Activated CD8-positive, alpha-beta memory T cell treated with anti-CD3 and anti-CD28 coated beads for 48 hours (primary cell): ENCODE data around the gene KLHL11.
A peak's percentile ranks its signal among the peaks of the same experiment; 100 is the strongest.
"Not testable (repeated sequence)": the region's sequence is repeated elsewhere in the genome, so short reads cannot be mapped to it uniquely, and the experiment has no call there.

Source experiments
- DNase-seq, 3 experiments: peaks; one replicate each; pipeline ENCODE4 v3.0.0-alpha.2; 2020; ENCODE audit warnings: low read depth in 2 of 3, low spot score in 2 of 3

KLHL11 gene

DNA sequence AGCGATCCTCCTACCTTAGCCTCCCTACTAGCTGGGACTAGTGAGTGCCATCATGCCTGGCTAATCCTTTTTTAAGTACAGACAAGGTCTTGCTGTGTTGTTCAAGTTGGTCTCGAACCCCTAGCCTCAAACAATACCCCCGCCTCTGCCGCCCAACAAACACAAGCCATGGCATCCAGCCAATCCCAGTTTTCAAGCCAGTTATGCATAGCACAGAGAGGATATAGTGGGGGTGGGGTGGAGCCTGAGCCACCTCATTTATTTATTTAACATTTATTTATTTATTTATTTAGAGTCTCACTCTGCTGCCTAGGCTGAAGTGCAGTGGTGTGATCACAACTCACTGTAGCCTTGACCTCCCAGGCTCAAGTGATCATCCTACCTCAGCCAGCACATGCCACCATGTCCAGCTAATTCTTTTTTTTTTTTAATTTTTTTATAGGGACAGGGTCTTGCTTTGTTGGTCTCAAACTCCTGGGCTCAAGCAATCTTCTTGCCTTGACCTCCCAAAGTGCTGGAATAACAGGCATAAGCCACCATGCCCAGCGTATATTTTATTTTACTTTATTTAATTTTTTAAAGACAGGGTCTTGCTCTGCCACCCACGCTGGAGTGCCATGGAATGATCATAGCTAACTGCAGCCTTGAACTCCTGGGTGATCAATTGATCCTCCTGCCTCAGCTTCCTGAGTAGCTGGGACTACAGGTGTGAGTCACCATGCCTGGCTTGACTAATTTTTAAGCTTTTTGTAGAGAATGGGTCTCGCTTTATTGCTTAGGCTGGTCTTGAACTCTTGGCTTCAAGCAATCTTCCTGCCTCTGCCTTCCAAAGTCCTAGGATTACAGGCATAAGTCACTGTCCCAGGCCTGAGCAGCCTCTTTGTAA, 26.2 kb upstream of the KLHL11 start:
- DNase-seq: no peak

DNA sequence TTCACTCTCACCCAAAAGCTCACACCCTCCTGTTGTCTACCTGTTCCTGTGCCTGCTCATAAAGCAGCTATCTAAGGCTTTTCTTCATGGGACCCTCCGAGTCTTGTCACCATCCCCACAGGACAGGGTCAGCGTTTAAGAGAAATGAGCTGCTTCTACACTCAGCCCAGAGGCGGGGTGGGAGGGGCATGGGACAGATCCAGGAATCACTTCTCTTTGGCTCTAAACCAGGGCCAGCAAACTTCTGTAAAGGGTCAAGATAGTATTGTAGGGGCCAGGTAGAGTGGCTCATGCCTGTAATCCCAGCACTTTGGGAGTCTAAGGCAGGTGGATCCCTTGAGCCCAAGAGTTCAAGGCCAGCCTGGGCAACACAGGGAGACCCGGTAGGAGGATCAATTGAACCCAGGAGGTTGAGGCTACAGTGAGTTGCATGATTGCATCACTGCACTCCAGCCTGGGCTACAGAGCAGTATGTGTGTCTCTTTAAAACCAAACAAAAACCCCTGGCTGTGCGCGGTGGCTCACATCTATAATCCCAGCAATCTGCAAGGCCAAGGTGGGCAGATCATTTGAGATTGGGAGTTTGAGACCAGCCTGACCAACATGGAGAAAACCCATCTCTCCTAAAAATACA, 23.2 kb upstream of the KLHL11 start:
- no peak for DNase-seq

DNA sequence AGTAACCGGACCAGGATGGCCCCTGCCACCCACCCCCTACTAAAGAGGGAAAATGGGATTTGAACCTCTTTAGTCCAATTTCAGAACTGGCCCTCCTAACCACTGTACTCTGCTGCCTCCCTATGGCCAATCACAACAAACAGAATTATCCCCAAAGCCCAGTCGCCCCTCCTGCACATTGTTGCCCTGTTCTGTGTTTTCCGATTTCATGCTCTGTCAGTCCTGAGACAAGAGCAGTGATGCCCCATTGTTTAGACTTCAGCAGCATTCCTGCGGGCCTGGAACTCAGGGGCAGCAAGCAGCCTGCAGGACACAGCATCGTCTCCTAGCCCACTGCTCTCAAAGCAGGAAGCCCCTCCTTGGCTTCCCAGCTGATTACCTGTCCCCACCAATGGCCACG, 20.5 kb upstream of the KLHL11 start:
- DNase-seq: no peak

DNA sequence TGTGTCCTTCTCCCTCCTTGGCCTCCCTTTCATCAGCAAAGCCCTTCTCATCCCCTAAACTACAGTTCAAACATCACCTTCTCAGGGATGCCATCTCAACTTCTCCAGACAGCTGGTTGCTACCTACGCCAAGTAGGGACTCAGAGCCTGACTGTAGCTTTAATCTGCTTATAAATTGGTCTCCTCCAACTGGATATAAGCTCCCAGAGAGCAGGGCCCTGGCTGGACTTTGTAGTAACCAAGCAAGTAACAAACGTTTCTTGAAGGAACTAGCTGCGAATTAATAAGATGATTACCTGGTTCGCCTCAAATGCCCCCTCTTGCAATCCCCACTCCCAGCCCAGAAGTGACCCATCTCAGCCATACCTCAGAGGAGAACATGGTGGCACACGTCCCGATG, 17.5 kb upstream of the KLHL11 start:
- DNase-seq: no peak

DNA sequence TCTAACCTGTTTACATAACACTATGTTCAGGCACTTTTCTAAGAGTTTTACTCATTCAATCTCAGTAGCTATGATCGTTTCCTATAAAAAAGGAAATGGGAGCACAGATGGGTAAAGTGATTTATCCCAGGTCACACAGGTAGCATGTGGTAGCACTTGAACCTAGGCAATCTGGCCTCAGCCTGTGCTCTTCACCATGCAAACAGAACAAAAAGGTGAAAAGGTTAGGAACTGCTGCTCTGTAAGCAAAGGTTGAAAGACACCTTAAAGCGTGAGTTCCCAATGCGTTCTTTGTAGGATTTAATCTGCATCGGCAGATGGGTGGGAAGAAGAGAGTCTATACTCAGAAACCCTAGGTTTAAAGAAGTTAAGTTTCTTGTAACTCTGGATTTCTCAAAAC, 14.9 kb upstream of the KLHL11 start:
- DNase-seq: no peak

DNA sequence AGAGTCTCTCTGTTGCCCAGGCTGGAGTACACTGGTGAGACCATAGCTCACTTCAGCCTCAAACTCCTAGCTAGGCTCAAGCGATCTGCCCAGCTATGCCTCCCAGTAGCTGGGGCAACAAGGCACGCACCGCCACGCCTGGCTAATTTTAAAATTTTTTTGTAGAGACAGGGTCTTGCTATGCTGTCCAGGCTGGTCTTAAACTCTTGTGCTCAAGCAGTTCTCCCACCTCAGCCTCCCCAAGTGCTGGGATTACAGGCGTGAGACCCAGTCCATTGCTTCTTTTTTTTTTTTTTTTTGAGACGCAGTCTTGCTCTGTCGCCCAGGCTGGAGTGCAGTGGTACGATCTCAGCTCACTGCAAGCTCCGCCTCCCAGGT, 9.1 kb upstream of the KLHL11 start:
- not testable (repeated sequence) for DNase-seq

DNA sequence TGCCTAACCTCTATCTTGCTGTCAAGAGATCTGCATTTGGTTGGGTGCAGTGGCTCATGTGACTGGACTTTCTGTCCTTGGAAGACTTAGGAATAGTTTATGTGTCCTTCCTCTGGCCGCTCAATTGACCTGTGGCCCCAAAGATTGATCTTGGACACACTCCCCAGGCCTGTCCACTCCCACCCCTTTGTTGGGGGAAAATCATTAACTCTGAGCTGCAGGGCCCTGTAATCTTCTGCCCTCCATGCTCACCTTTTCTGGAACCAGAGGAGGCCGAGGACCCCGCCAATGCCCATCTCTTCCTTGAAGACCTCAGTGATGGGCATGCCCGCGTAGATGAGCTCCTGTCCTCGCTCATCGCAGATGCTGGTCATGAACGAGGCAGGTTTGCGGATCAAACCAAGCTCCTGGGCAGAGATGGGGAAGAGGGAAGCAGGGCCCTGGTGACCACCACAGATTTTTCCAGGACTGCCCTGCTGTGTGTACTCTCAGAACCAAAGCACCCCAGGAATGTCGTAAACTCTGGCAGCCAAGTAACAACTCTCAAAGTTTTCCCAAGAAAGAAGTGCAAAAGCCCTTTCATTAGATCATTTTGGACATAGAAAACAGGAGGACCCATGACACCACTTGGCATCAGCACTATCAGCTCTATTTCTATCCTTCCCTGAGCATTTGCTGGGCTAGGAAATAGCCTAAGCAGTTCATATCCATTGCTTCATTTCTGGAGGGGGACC, 8.5 kb upstream of the KLHL11 start:
- no peak for DNase-seq

DNA sequence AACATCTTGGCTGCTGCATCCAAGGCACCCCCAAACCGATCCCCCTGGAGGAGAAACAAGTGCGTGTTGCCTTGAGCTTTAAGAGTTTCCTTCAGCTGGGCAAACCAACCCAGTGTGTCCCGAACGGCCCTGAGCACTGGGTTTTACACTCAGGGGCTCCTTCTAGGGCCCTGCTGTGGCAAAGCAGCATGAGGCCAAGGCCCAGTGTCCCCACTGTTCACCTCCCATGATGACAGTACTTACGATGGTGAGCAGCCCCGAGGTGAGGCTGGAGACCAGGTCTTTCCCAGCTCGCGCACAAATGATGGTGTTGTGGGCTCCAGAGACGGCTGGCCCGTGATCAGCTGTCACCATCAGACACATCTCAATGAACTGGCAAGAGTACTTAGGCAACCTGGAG, 6.6 kb upstream of the KLHL11 start:
- DNase-seq: no peak

DNA sequence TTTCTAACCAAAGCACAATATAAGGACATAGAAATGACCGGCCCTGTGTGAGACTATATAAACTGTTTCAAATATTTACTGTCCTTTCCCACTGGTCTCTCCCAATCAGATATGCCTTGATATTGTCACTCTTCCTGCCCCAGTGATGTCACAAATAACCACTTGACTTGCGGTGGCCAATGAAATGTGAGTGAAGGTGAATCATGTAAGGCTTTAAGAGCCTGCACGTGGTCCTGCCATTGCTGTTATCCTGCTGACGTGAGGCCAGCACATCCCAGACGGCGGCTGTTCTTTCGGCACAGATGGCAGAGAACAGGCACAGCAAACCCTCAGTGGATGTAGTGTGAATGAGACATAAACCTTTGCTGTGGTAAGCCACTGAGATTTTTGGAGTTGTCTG, 5.4 kb upstream of the KLHL11 start:
- DNase-seq: no peak

DNA sequence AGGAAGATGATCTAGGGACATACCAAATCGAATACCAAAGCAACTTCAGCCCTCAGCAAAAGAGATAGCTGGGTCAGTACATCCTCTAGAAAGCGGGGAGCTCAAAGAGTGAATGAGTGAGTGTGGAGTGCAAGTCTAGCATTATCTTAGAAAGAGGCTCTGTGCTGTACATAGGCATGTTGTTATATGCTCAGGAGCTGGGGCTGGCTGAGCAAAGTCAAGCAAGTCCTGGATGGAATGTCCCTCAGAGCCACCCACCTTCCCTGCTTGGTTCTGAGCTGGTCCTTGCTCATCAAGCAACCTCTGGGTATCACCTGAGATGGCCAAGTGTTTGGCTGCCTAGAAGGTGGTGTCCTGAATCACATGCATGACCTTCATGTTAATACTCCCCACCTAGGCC, 4.9 kb upstream of the KLHL11 start:
- DNase-seq: no peak

DNA sequence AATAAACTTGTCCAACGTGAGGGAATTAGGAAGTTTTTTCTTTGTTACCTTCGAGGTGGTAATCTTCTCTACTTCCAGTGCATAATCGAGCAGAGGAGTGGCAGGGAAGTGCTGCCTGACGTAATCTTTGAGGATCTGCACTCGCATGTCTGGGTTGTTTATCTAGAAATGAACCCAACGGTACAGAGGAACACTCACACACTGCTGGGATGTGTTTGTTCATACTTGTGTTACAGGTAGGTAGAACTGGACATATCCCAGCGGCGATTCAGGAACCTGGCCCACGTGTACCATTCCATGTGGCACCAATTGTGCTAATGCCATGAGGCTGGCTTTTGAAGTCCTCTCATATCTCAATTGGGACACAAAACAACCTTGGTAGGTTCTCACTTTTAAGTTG, 4.2 kb upstream of the KLHL11 start:
- DNase-seq: no peak

DNA sequence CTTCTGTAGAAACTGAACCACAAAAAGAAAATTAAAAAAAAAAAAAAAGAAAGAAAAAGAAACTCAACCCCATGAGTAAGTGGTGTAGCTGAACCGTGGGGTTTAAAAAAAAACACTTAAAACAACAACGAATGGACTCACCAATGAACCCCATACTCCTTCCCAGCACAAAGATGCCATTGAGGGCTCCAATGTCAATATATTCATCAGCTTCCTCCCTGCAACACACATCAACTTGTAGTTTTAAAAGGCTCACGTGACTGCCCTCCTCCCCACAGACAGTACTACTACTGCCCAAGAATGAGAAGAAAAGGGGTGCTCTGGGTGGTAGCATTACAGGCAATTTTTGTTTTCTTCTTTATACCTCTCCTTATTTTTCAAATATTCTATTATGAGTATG, 3.3 kb upstream of the KLHL11 start:
- no peak for DNase-seq

DNA sequence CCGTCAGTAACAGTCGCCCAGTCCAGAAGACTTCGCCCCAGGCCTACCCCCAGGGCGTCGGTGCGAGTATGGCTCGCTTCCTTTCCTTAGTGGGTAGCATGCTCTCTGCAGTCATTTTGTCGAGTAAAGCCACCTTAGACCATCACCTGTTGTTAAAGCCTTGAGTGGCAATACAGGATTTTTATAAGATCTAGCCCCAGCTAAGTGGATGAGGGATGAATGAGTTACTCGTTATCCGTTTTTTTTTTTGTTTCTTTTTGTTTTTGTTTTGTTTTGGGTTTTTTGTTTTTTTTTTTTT, 322 bp upstream of the KLHL11 start:
- DNase-seq: no peak

DNA sequence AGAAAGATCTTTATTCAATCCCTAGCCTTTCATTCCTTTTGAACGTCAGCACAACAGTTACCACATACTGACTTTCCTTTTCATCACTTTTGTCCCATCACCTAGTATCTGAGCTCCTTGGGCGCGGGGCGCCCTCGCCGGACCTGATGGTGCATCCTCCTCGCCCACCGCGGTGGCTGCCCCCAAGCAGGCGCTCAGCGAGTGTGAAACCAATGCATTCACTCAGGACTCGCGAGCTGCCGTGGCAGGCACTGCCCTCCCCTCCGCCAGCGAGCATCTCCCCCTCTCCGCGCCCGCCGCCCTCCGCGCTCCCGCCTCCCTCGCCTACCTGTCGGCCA, 756 bp downstream of the KLHL11 start:
- peak in 1 of 3 experiments; percentile 40 for DNase-seq

DNA sequence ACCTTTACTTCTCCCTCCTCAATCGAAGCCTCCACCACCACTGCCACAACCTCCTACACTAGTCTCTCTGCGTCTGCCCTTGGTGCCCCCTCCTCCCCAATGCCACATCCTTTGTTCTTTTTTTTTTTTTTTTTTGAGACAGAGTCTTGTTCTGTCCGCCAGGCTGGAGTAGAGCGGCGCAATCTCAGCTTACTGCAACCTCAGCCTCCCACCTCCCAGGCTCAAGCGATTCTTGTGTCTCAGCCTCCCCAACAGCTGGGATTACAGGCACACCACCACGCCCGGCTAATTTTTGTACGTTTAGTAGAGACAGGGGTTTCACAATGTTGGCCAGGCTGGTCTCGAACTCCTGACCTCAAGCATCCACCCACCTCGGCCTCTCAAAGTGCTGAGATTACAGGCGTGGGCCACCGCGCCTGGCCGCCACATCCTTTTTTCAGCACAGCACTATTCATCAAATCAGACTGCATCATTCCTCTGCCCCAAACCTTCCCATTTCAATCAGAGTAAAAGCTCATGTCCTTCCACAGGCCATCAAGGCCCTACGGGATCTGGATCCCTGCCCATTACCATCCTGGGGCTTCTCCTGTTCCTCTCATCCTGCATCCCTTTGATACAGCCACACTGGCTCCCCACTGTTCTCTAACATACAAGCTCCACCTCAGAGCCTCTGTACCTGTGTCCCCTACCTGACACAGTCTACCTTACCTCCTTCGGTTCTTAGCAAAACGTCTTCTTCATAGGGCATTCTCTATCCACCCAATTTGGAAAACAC, 2.0 kb downstream of the KLHL11 start:
- DNase-seq: peak in 1 of 3 experiments; percentile 20

DNA sequence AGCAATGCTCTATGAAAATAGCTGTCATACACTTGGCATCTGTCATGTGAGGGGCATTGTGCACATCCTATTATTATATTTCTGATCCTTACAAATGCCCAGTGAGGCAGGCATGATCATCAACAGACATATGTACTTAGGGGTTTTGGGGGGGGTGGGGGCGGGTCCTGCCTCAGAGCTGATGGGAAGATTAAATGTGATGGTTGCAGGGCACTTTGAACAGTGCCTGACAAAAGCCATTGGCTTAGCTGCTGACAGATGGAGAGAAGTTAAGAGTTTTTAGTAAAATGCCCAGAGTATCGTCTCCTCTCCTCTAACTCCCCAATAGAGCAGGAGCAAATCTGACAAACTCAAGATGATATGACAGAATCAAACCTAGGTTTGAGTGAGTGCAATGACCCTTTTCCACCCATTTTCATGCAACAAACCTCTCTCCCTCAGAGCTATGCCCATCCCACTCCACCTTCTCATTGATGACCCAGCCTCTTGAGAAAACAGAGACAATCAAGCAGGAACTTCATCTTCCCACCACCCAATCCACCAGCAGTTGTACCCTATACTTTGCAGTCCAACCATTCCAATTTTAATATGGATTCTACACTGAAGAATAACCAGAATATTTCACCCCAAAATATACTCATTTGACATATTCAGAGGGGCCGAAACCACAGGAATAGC, 4.8 kb downstream of the KLHL11 start:
- DNase-seq: no peak

DNA sequence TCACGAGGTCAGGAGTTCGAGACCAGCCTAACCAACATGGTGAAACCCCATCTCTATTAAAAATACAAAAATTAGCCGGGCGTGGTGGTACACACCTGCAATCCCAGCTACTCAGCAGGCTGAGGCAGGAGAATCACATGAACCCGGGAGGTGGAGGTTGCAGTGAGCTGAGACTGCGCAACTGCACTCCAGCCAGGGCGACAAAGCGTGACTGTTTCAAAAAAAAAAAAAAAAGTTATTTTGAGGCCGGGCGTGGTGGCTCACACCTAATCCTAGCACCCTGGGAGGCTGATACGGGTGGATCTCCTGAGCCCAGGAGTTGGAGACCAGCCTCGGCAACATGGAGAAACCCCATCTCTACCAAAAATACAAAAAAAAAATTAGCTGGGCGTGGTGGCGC, 13.8 kb downstream of the KLHL11 start:
- not testable (repeated sequence) for DNase-seq

DNA sequence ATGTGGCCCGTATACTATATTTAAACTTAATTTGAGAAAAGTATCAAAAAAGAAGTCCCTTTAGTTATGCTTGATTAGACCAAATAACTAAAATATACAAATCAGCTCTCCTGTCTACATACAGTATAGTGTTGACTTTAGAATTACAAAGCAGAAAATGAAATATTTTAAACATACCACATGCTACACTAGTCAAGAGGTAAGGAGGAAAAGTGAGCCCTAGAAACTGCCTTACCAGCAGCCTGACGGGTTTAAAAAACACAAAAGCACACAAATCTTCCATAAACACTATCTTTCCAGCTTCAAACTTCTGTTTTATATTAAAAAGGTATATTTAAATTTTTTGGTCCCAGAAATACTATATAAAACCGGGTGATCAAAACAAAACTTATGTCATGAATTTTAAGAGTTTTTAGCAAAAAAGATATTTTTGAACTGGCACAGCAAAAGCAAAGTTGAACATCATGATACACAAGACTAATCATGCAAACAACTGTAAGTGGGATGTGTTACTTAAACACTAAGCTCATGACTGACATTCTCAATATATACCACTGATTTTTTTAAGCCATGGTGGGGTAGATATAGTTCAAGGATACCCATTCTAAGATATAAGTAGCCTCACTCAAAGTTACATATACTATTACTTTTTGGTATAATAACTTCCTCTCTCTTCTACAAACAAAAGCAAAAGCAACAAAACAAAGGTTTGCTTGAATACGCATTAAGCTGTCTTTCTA, 15.8 kb downstream of the KLHL11 start:
- DNase-seq: no peak

DNA sequence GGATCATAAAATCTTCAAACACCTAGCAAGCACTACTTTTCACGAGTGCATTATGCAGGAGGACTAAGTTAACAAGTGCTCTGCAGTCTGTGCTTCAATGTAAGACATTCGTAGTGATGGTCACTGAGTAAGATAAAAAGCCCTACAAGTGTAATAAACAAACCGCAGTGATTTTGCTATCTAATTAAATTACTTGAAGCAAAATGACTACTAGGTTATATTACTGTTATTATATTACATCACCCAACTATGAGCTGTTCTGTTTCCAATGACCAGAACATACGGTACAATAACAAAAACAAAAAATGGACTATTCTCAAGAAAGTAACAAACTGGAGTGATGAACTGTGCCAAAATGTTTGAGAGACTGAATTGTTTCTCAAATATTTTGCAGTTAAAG, 16.4 kb downstream of the KLHL11 start:
- DNase-seq: no peak

DNA sequence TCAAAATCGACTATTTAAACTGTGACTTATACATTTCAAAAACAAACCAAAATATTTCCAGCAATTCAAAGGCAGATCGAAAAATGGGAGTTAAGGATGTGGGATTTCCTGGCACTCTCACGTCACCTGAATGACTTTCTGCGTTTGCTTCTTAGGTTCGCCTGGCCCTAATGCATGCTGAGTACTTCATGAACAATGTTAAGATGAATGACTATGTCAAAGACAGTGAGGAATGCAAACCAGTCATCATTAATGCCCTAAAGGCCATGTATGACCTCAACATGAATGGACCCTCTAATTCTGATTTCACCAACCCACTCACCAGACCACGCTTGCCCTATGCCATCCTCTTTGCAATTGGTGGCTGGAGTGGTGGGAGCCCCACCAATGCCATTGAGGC, 20.3 kb downstream of the KLHL11 start:
- no peak for DNase-seq
